Lung (tissue), 12 donors: ENCODE results near the gene MTSS2. TPM values are rescaled to one million over a fixed set of nuclear protein-coding genes. Genes with fewer than 3 reads are reported as not detected.
A peak's percentile ranks its signal among the peaks of the same experiment; 100 is the strongest.

Experiments used
- ATAC-seq: fragments of 200-7000 bp; cut with Tn5 transposase; one replicate; pipeline ENCODE4 v1.9.1; 2020; ENCODE audit warnings: moderate number of reproducible peaks; ENCODE audit not compliant: insufficient read depth, low FRiP score
- DNase-seq, 3 donors: peaks; one replicate each; pipeline ENCODE4 v3.0.0-alpha.2; 2013 to 2017
- H3K27ac ChIP-seq, 2 donors: one replicate each; pipeline ENCODE4 v1.5.1; 2013; ENCODE audit warnings: mild to moderate bottlenecking in 2 of 2, moderate library complexity in 2 of 2, control low read depth in 1 of 2, inconsistent platforms in 1 of 2, low read depth in 1 of 2, low read length in 1 of 2
- H3K27me3 ChIP-seq, 3 donors: one replicate each; pipeline ENCODE4 v1.5.1; 2013; ENCODE audit warnings: low read length in 2 of 3; ENCODE audit not compliant: control insufficient read depth in 3 of 3, insufficient read depth in 3 of 3
- H3K36me3 ChIP-seq, 4 donors: one replicate each; pipeline ENCODE4 v1.5.1; 2013; ENCODE audit warnings: low read length in 4 of 4, mild to moderate bottlenecking in 1 of 4, moderate library complexity in 1 of 4; ENCODE audit not compliant: control insufficient read depth in 4 of 4, insufficient read depth in 4 of 4
- H3K4me1 ChIP-seq, 5 donors: one replicate each; pipeline ENCODE4 v1.5.1; 2013; ENCODE audit warnings: low read length in 5 of 5, mild to moderate bottlenecking in 2 of 5, moderate library complexity in 1 of 5; ENCODE audit not compliant: control insufficient read depth in 5 of 5, insufficient read depth in 5 of 5
- H3K4me3 ChIP-seq: one replicate; pipeline ENCODE4 v1.5.1; 2013; ENCODE audit warnings: mild to moderate bottlenecking, control low read depth, moderate library complexity
- H3K9ac ChIP-seq, 2 donors: one replicate each; pipeline ENCODE4 v1.5.1; 2013; ENCODE audit warnings: low read length in 2 of 2, control low read depth in 1 of 2; ENCODE audit not compliant: insufficient read depth in 1 of 2
- H3K9me3 ChIP-seq, 4 donors: one replicate each; pipeline ENCODE4 v1.5.1; 2013; ENCODE audit warnings: low read length in 3 of 4, mild to moderate bottlenecking in 1 of 4, moderate library complexity in 1 of 4; ENCODE audit not compliant: control insufficient read depth in 4 of 4, insufficient read depth in 3 of 4
- WGBS, 2 donors: extraction: QIAGEN DNeasy Blood & Tissue Kit; methylation state at CpG; one replicate each; pipeline ENCODE4 v1.1.7; 2013; 5-methylcytosine and 5-hydroxymethylcytosine counted together
- polyA plus RNA-seq, 2 donors: library from polyadenylated mRNA; stranded (reverse); fragments of 200-250 nt; gene quantifications; one replicate each; pipeline ENCODE4 v1.2.1, GENCODE V29; 2013
- total RNA-seq, 2 donors: library from RNA; depleted of rRNA in 1 of 2; stranded (reverse); fragments of >200 nt in 1 of 2; gene quantifications; one replicate each; pipeline ENCODE4 v1.2.1, GENCODE V29; 2014 to 2021
- TF ChIP-seq, protein P1 (sequence below): IDR thresholded peaks from 2 replicates; pipeline ENCODE4 v1.5.1; 2012; ENCODE audit warnings: mild to moderate bottlenecking; ENCODE audit errors: control extremely low read depth, extremely low read depth
- donor health status: control.
- donor health status: control.
- donor health status: Bipolar disorder and iron deficiency.
- donor health status: healthy.
- donor health status: DM: yes; HTN: yes; CAD: no.

Gene MTSS2
- total and polyA plus RNA-seq, 4 donors: 40.6 to 91.3 (median 73.3) TPM

DNA sequence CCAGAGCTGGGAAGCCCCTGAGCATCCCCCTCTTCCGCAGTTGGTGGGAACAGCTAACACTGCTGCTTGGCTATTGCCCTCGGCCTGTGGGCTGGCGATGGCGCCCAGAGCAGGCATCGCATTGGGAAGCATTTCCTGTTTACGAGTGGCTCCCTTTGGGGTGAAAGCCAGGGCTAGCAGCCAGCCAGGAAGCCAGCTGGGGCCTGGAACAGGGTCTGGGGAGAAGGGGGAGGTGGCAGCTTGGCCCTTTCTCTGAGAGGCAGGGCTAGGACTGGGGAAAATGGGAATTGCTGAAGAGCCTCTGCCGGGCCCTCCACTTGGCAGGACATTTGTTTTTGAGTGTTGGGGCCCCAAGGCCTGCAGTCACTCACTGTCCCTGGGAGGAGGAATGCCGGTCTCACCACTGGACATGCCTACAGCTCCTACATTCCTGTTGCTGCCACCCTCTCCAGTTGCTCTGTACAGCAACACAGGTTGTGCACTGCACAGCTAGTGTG lies 2.4 kb upstream of the MTSS2 start:
- TF ChIP-seq, protein P1, sequence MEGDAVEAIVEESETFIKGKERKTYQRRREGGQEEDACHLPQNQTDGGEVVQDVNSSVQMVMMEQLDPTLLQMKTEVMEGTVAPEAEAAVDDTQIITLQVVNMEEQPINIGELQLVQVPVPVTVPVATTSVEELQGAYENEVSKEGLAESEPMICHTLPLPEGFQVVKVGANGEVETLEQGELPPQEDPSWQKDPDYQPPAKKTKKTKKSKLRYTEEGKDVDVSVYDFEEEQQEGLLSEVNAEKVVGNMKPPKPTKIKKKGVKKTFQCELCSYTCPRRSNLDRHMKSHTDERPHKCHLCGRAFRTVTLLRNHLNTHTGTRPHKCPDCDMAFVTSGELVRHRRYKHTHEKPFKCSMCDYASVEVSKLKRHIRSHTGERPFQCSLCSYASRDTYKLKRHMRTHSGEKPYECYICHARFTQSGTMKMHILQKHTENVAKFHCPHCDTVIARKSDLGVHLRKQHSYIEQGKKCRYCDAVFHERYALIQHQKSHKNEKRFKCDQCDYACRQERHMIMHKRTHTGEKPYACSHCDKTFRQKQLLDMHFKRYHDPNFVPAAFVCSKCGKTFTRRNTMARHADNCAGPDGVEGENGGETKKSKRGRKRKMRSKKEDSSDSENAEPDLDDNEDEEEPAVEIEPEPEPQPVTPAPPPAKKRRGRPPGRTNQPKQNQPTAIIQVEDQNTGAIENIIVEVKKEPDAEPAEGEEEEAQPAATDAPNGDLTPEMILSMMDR: no peak
- DNase-seq: peak; percentile 95 to 96 (median 96)
- WGBS, 2 donors: 30 to 40% methylated on average over 8 of the region's 8 CpGs
- peak overlapping the region; percentile 64 to 91 for H3K27ac ChIP-seq
- no peak overlapping the region for H3K4me3 ChIP-seq
- H3K9me3 ChIP-seq: no peaks in the 10 kb centered on the region
- no peaks in the 10 kb centered on the region for H3K27me3 ChIP-seq
- peaks cover 0 to 3% (median 2%) of the 10 kb centered on the region in 4 donors for H3K36me3 ChIP-seq
- peaks cover 25 to 79% (median 46%) of the 10 kb centered on the region in 5 donors for H3K4me1 ChIP-seq
- peak; percentile 25 for ATAC-seq
- H3K9ac ChIP-seq: peak overlapping the region in 1 of 2 donors; percentile 30

DNA sequence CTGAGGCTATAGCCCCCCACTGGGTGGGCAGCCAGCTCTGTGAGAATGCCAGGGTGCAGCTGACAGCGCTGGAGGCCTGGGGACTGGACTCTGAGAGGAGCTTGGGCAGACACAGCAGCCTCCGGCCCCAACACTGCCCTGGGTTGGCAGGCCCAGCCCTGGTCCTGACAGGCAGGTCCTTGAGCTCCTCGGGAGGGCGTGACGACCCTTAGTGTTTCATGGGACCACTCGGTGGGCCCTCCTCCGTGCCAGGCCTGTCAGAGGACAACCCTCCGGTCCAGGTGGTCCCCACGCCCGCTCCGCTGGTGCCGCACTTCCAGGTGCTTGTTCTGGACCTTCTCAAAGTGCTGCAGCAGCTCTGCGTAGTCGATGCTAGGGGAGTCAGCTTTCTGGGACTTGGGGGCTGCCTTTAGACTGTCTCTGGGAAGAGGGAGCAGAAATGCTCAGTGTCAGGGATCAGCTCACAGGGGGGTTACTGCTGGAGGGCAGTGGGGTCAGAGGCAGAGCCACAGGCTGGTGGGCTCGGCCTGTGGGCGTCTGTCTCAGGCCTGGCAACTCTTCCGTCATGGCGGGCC lies 1.9 kb upstream of the MTSS2 start:
- H3K4me1 ChIP-seq: peaks cover 25 to 79% (median 46%) of the 10 kb centered on the region in 5 donors
- peaks cover 0 to 8% (median 4%) of the 10 kb centered on the region in 4 donors for H3K36me3 ChIP-seq
- no peak overlapping the region for H3K9ac ChIP-seq
- ATAC-seq (no peak), DNase-seq (peak in 1 of 3 donors; percentile 40)
- 71 to 86% methylated on average over 18 of the region's 18 CpGs for WGBS, 2 donors
- TF ChIP-seq, protein P1: no peak
- no peak overlapping the region for H3K4me3 ChIP-seq
- H3K27me3 ChIP-seq: no peaks in the 10 kb centered on the region
- H3K9me3 ChIP-seq: no peaks in the 10 kb centered on the region
- H3K27ac ChIP-seq: peak overlapping the region; percentile 64 to 91

DNA sequence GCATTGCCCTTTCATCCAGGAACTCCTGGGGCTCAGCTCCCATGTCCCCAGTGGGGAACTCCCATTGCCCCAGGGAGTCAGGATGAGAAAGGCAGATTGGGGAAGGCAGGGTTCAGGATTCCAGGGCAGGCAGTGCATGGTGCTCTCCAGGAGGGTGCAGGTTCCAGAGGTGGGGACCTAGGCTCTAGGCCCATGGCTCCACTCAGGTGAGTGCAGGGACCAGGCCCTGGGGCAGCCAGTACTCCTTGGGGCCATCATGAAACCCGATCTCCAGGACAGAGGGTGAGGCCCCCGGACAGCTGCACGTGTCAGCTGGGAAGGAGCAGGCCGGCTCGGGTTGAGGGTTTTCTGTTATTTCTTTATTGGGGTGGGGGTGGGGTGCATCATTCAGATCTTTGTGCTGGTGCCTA lies 1.3 kb upstream of the MTSS2 start:
- 69 to 93% methylated on average over 5 of the region's 5 CpGs for WGBS, 2 donors
- ATAC-seq (no peak), DNase-seq (no peak)
- TF ChIP-seq, protein P1: no peak
- peaks cover 25 to 79% (median 48%) of the 10 kb centered on the region in 5 donors for H3K4me1 ChIP-seq
- no peak overlapping the region for H3K4me3 ChIP-seq
- H3K27ac ChIP-seq: peak overlapping the region in 1 of 2 donors; percentile 91
- H3K9ac ChIP-seq: no peak overlapping the region
- H3K27me3 ChIP-seq: no peaks in the 10 kb centered on the region
- H3K9me3 ChIP-seq: no peaks in the 10 kb centered on the region
- peaks cover 0 to 10% (median 4%) of the 10 kb centered on the region in 4 donors for H3K36me3 ChIP-seq
